Suprapubic skin (tissue), 3 donors: ENCODE results near the gene TRIP12.

Experiments used
- POLR2A ChIP-seq, 2 donors: fragments of 450-650 bp; IDR thresholded peaks; one replicate each; pipeline ENCODE4 v1.6.1; 2017; ENCODE audit warnings: antibody characterized with exemption in 2 of 2, mild to moderate bottlenecking in 2 of 2, moderate library complexity in 2 of 2
- TF ChIP-seq, protein P1 (sequence below), 2 donors: fragments of 200-600 bp in 1 of 2; fragments of 450-650 bp in 1 of 2; sonication (generic) in 1 of 2; IDR thresholded peaks; one replicate each; pipeline ENCODE4 v1.5.1; 2016 to 2019; ENCODE audit warnings: antibody characterized with exemption in 2 of 2, mild to moderate bottlenecking in 1 of 2, moderate library complexity in 1 of 2

DNA sequence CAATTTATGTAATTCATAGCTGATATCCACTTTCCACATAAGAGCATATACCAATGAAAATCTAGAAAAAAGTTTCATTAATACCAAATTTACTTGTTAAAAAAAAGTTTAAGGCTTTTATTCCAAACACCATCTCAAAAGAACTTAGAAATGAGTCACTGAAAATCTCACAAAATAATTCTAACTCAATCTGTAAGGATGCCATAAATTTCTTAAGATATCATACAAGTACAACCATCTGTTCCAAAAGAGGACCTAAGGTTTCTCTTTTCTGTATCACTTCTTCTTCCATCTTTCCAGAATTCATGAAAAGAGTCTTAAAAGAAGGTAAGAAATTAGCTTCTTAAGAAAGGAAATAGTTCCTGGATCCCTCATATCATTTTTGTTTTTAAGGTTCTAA lies 60.4 kb downstream of the TRIP12 start:
- TF ChIP-seq, protein P1, sequence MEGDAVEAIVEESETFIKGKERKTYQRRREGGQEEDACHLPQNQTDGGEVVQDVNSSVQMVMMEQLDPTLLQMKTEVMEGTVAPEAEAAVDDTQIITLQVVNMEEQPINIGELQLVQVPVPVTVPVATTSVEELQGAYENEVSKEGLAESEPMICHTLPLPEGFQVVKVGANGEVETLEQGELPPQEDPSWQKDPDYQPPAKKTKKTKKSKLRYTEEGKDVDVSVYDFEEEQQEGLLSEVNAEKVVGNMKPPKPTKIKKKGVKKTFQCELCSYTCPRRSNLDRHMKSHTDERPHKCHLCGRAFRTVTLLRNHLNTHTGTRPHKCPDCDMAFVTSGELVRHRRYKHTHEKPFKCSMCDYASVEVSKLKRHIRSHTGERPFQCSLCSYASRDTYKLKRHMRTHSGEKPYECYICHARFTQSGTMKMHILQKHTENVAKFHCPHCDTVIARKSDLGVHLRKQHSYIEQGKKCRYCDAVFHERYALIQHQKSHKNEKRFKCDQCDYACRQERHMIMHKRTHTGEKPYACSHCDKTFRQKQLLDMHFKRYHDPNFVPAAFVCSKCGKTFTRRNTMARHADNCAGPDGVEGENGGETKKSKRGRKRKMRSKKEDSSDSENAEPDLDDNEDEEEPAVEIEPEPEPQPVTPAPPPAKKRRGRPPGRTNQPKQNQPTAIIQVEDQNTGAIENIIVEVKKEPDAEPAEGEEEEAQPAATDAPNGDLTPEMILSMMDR (IDR thresholded peaks at IDR 0.05), result no peak
- TF ChIP-seq POLR2A (IDR thresholded peaks at IDR 0.05), result no peak
